Measurements from ENCODE around the gene MAGI2.
"Not testable (repeated sequence)": the region's sequence is repeated elsewhere in the genome, so short reads cannot be mapped to it uniquely, and the experiment has no call there.

MAGI2 gene

DNA sequence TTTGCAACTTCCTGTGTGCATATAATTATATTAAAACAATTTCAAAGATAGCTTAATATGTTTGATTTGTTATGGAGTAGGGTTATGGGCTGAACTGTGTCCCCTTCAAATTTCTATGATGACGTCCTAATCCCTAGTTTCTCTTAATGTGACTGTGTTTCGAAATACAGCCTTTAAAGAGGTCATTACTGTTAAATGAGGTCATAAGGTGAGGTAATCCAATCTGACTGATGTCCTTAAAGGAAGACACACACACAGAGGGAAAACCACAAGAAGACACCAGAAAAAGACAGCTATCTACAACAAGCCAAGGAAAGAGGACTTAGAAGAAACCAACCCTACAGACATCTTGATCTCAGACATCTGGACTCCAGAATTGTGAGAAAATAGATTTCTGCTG is 407.4 kb downstream of the MAGI2 start:
- DNase-seq = no peak
- Mint-ChIP-seq H3K9me3 (peaks cover 19% of the 10 kb centered on the region), H3K36me3 (ENCODE audit: low read depth) (no peaks in the 10 kb centered on the region), H3K4me1 (ENCODE audit: low read depth) (no peaks in the 10 kb centered on the region), H3K27me3 (no peaks in the 10 kb centered on the region), H3K27ac (no peak overlapping the region), H3K4me3 (no peak overlapping the region)

GRCh38 chr7:79037001-79037400 is 416.5 kb downstream of the MAGI2 start:
- no peak overlapping the region for H3K27ac Mint-ChIP-seq
- H3K4me3 Mint-ChIP-seq = no peak overlapping the region
- no peaks in the 10 kb centered on the region for H3K27me3 Mint-ChIP-seq
- no peaks in the 10 kb centered on the region for H3K4me1 Mint-ChIP-seq (ENCODE audit: low read depth)
- H3K9me3 Mint-ChIP-seq = no peaks in the 10 kb centered on the region
- no peaks in the 10 kb centered on the region for H3K36me3 Mint-ChIP-seq (ENCODE audit: low read depth)
- no peak for DNase-seq

DNA sequence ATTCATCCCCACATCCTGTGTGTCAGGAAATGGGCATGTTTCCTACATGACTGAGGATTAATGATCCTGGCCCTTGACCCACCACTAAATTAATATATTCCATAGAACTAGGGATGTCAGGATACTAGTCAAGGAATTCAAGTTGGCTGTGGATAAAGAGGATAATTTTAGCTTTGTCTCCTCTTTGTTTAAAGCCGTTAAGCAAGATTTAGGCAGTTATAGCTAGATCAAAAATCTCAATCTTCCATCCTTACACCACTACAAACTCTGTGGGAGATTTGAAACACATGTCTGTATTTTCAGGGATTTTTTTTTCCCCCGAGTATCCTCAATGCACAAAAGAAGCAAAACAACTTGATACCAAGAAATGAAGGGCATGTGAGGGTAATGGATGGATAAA is 417.1 kb downstream of the MAGI2 start:
- no peaks in the 10 kb centered on the region for H3K27me3 Mint-ChIP-seq
- no peak for DNase-seq
- no peaks in the 10 kb centered on the region for H3K4me1 Mint-ChIP-seq (ENCODE audit: low read depth)
- H3K36me3 Mint-ChIP-seq (ENCODE audit: low read depth) = no peaks in the 10 kb centered on the region
- H3K9me3 Mint-ChIP-seq = no peaks in the 10 kb centered on the region
- H3K27ac Mint-ChIP-seq = no peak overlapping the region
- no peak overlapping the region for H3K4me3 Mint-ChIP-seq

DNA sequence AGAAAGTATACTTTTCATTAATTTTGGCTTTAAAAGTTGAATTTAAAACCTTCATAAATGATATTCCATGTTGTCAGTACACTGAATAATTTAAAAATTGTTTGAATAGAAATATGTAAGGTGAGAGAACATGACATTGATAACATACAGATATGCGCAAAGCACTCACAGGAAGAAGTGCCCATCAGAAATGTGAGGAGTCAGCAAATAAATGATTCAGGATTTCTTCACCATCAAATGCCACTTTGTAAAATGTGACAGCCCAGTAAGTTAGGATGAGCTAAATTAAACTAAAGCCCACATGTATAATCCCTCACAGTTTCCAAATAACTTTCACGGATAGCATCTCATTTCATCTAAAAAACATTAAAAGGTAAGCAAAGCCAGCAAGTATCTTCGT is 417.6 kb downstream of the MAGI2 start:
- H3K27me3 Mint-ChIP-seq = no peaks in the 10 kb centered on the region
- no peaks in the 10 kb centered on the region for H3K36me3 Mint-ChIP-seq (ENCODE audit: low read depth)
- H3K4me3 Mint-ChIP-seq = no peak overlapping the region
- DNase-seq = no peak
- H3K9me3 Mint-ChIP-seq = no peaks in the 10 kb centered on the region
- no peaks in the 10 kb centered on the region for H3K4me1 Mint-ChIP-seq (ENCODE audit: low read depth)
- no peak overlapping the region for H3K27ac Mint-ChIP-seq

DNA sequence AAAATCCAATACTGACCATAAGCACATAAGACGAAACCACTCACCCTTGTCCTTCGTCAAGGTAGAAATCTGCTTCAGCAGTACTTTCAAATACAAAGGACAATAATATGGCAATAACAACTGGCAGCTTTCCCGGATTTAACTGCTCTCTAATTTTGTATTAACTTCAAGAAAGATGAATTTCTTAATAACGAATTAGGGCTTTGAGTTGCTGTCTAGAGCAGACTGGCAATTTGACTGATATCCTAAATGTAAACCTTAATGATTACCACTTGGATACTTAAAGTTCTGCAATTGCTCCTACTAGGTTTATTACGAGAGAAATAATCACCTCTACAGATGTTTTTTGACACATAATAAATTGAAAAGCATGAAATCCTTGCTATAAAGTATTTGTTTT is 418.7 kb downstream of the MAGI2 start:
- DNase-seq = no peak
- H3K27ac Mint-ChIP-seq = no peak overlapping the region
- no peaks in the 10 kb centered on the region for H3K4me1 Mint-ChIP-seq (ENCODE audit: low read depth)
- H3K36me3 Mint-ChIP-seq (ENCODE audit: low read depth) = no peaks in the 10 kb centered on the region
- H3K9me3 Mint-ChIP-seq = peaks cover 5% of the 10 kb centered on the region
- H3K4me3 Mint-ChIP-seq = no peak overlapping the region
- no peaks in the 10 kb centered on the region for H3K27me3 Mint-ChIP-seq

DNA sequence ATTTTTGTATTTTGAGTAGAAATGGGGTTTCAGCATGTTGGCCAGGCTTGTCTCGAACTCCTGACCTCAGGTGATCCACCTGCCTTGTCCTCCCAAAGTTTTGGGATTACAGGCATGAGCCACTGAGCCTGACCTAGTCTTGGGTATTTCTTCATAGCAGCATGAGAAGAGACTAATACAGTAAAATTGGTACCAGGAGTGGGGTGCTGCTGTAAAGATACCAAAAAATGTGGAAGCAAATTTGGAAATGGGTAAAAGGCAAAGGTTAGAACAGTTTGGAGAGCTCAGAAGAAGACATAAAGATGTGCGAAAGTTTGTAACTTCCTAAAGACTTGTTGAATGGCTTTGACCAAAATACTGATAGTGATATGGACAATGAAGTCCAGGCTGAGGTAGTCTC is 433.8 kb downstream of the MAGI2 start:
- not testable (repeated sequence) for H3K4me3 Mint-ChIP-seq; H3K4me1 Mint-ChIP-seq (ENCODE audit: low read depth); H3K27ac Mint-ChIP-seq; H3K36me3 Mint-ChIP-seq (ENCODE audit: low read depth); DNase-seq; H3K27me3 Mint-ChIP-seq
- peaks cover 43% of the 10 kb centered on the region for H3K9me3 Mint-ChIP-seq

- Mint-ChIP-seq H3K36me3 (ENCODE audit: low read depth) (no peaks in the 10 kb centered on the region), H3K27ac (no peak overlapping the region), H3K9me3 (peaks cover 7% of the 10 kb centered on the region), H3K4me1 (ENCODE audit: low read depth) (no peaks in the 10 kb centered on the region), H3K4me3 (no peak overlapping the region), H3K27me3 (no peaks in the 10 kb centered on the region)
- no peak for DNase-seq
Observed at GRCh38 chr7:79011921-79012320, 441.5 kb downstream of the MAGI2 start.

DNA sequence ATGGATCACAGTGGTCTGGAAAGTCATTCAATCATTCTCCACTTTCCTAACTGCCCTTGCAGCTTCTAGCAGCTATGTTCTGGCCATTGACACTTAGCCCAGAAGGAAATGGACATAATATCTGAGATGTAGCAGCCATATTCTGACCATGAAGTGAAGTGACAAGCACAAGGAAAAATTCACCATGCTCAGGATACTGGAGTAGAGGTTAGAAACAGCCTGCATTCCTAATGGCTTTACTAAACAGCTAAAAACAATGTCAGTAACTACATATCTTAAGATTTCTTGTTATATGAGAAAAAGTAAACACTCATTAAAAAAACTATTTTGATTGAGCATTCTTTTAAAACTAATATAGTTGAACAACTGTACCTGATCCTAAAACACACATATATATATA is 443.8 kb downstream of the MAGI2 start:
- Mint-ChIP-seq H3K36me3 (ENCODE audit: low read depth) (no peaks in the 10 kb centered on the region), H3K27ac (no peak overlapping the region), H3K9me3 (peaks cover 4% of the 10 kb centered on the region), H3K4me1 (ENCODE audit: low read depth) (no peaks in the 10 kb centered on the region), H3K4me3 (no peak overlapping the region), H3K27me3 (no peaks in the 10 kb centered on the region)
- no peak for DNase-seq

- no peak overlapping the region for H3K27ac Mint-ChIP-seq
- H3K27me3 Mint-ChIP-seq = no peaks in the 10 kb centered on the region
- H3K9me3 Mint-ChIP-seq = peaks cover 7% of the 10 kb centered on the region
- H3K4me1 Mint-ChIP-seq (ENCODE audit: low read depth) = no peaks in the 10 kb centered on the region
- no peak overlapping the region for H3K4me3 Mint-ChIP-seq
- no peak for DNase-seq
- no peaks in the 10 kb centered on the region for H3K36me3 Mint-ChIP-seq (ENCODE audit: low read depth)
Observed at GRCh38 chr7:79008786-79009185, 444.7 kb downstream of the MAGI2 start.

GRCh38 chr7:78996013-78996412 is 457.5 kb downstream of the MAGI2 start:
- Mint-ChIP-seq H3K4me3 (no peak overlapping the region), H3K4me1 (ENCODE audit: low read depth) (no peaks in the 10 kb centered on the region), H3K27ac (no peak overlapping the region), H3K9me3 (no peaks in the 10 kb centered on the region), H3K36me3 (ENCODE audit: low read depth) (no peaks in the 10 kb centered on the region), H3K27me3 (no peaks in the 10 kb centered on the region)
- no peak for DNase-seq

DNA sequence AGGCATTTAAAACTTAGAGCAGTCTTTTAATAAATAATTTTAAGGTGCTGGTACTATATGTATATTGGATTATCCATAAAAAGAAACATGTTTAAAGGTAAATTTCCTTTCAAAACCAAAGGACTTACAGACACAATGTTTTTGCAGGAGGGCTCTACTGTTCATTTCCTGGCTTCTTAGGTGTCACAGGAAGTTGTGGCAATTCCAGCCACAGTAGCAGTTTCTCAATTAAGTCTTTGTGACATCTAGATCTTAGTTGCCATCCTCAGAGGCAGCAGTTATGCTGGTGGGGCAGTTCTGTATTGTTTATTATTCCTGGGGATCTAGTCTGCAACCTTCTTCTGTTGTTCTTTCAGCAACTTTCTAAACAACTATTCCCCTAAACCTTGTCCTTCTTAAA is 460.1 kb downstream of the MAGI2 start:
- no peaks in the 10 kb centered on the region for H3K27me3 Mint-ChIP-seq
- H3K4me3 Mint-ChIP-seq = no peak overlapping the region
- no peaks in the 10 kb centered on the region for H3K4me1 Mint-ChIP-seq (ENCODE audit: low read depth)
- no peaks in the 10 kb centered on the region for H3K9me3 Mint-ChIP-seq
- no peak for DNase-seq
- H3K36me3 Mint-ChIP-seq (ENCODE audit: low read depth) = no peaks in the 10 kb centered on the region
- H3K27ac Mint-ChIP-seq = no peak overlapping the region

DNA sequence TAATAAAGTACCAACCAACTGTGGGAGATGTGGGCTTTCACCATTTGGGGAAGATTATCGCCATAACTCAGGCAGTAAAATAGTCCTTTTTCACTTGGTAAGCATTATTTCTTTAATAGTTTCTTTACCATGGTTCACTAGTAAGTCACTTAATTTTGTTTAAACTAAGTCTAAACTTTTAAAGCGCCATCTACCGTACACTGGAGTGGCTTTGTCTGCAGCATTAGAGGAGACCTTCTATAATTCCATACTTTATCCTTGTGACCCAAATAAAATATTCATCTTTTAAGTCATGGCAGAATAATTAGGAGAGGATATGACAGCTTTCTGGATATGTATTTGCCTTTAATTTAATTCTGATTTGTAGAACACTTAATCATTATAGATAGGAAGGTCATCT is 468.0 kb downstream of the MAGI2 start:
- Mint-ChIP-seq H3K27ac (no peak overlapping the region), H3K4me3 (no peak overlapping the region), H3K36me3 (ENCODE audit: low read depth) (no peaks in the 10 kb centered on the region), H3K4me1 (ENCODE audit: low read depth) (no peaks in the 10 kb centered on the region), H3K9me3 (peaks cover 2% of the 10 kb centered on the region), H3K27me3 (no peaks in the 10 kb centered on the region)
- DNase-seq = no peak

GRCh38 chr7:78983483-78983882 is 470.0 kb downstream of the MAGI2 start:
- Mint-ChIP-seq H3K9me3 (peaks cover 3% of the 10 kb centered on the region), H3K36me3 (ENCODE audit: low read depth) (no peaks in the 10 kb centered on the region), H3K4me1 (ENCODE audit: low read depth) (no peaks in the 10 kb centered on the region), H3K27me3 (no peaks in the 10 kb centered on the region), H3K4me3 (no peak overlapping the region), H3K27ac (no peak overlapping the region)
- no peak for DNase-seq

DNA sequence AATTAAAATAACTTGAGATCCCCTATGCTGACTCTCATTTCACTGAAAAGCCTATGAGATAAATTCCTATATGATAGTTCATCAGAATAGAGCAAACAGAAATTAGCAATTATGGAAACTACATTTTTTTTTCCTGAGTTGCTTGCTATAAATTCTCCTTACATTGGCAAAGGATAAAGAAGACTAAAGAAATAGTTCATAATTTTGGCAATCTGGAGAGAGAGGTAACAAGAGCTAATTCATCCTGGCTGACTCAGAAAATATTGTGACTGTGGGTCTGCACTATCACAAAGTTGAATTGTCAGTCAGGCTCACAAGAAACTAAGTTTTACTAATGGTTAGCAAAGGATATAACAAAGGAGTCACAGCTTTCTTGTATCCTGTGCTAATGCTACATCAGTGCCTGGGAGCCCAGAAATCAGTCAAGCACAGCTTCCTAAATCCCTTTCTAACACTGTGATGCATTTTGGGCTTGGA is 483.0 kb downstream of the MAGI2 start:
- Mint-ChIP-seq H3K4me3 (no peak overlapping the region), H3K9me3 (peaks cover 11% of the 10 kb centered on the region), H3K27ac (no peak overlapping the region), H3K36me3 (ENCODE audit: low read depth) (no peaks in the 10 kb centered on the region), H3K4me1 (ENCODE audit: low read depth) (no peaks in the 10 kb centered on the region), H3K27me3 (no peaks in the 10 kb centered on the region)
- DNase-seq = no peak

- Mint-ChIP-seq H3K27ac (no peak overlapping the region), H3K9me3 (peaks cover 11% of the 10 kb centered on the region), H3K4me1 (ENCODE audit: low read depth) (no peaks in the 10 kb centered on the region), H3K36me3 (ENCODE audit: low read depth) (no peaks in the 10 kb centered on the region), H3K4me3 (no peak overlapping the region), H3K27me3 (no peaks in the 10 kb centered on the region)
- DNase-seq = no peak
Observed at GRCh38 chr7:78968951-78969350, 484.5 kb downstream of the MAGI2 start.

DNA sequence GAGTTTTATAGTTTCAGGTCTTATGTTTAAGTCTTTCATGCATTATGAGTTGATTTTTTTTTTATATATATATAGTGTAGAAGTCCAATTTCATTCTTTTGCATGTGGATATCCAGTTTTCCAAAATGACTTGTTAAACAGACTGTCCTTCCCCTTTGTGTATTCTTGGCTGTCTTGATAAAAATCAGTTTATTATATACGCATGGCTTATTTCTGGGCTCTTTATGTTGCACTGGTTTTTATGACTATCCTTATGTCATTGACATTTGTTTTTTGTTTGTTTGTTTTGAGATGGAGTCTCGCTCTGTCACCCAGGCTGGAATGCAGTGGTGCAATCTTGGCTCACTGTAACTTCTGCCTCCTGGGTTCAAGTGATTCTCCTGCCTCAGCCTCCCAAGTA is 485.9 kb downstream of the MAGI2 start:
- H3K9me3 Mint-ChIP-seq; DNase-seq; H3K36me3 Mint-ChIP-seq (ENCODE audit: low read depth); H3K4me3 Mint-ChIP-seq; H3K27ac Mint-ChIP-seq; H3K4me1 Mint-ChIP-seq (ENCODE audit: low read depth); H3K27me3 Mint-ChIP-seq: not testable (repeated sequence)
